ENCODE measurements around the gene CFAP61.

- TF ChIP-seq CTCF (IDR thresholded peaks at IDR 0.05 in 8 of 11, conservative IDR thresholded peaks at IDR 0.05 in 3 of 11) (no peak), POLR2A (IDR thresholded peaks at IDR 0.05) (no peak), POLR2AphosphoS5 (IDR thresholded peaks at IDR 0.05) (no peak)
Observed at GRCh38 chr20:20401991-20402390, 349.7 kb downstream of the CFAP61 start.
